ENCODE measurements around the gene SLIT1.

SLIT1 gene

GRCh38 chr10:97025613-97026242 is 160.0 kb downstream of the SLIT1 start:
- peak; percentile 60 for DNase-seq (ENCODE audit: low spot score)
- Histone ChIP-seq H3K9me3 (replicated peaks in 1 of 2; ENCODE audit: control insufficient read depth in 2 of 2, insufficient read depth in 1 of 2, low read depth in 1 of 2, low read length in 2 of 2) (no peaks in the 10 kb centered on the region), H3K23ac (ENCODE audit: low read depth, low read length, poor library complexity) (no peak overlapping the region), H3K4me2 (ENCODE audit: insufficient read depth, low read length, poor library complexity, severe bottlenecking) (no peak overlapping the region), H3K14ac (ENCODE audit: low read length) (no peak overlapping the region), H4K8ac (ENCODE audit: low read depth, low read length) (no peak overlapping the region), H2AFZ (ENCODE audit: low read length) (no peak overlapping the region), H2BK120ac (ENCODE audit: low read depth, low read length) (no peak overlapping the region), H3K27me3 (ENCODE audit: control insufficient read depth in 3 of 3, insufficient read depth in 3 of 3, low read depth in 1 of 3, low read length in 3 of 3) (peaks cover 0 to 2% (median 0%) of the 10 kb centered on the region in 3 experiments), H3K9ac (ENCODE audit: low read depth, low read length, poor library complexity) (no peak overlapping the region), H2AK5ac (ENCODE audit: low read depth, low read length) (no peak overlapping the region), H2BK15ac (ENCODE audit: low read length) (no peak overlapping the region), H3K4me1 (ENCODE audit: control insufficient read depth in 2 of 2, insufficient read depth in 1 of 2, low read depth in 1 of 2, low read length in 2 of 2) (peaks cover 9 to 28% of the 10 kb centered on the region in 2 donors), H2BK5ac (ENCODE audit: low read length) (no peak overlapping the region), H3K18ac (ENCODE audit: low read length) (no peak overlapping the region), H3K4me3 (ENCODE audit: low read length in 2 of 2) (no peak overlapping the region), H3K36me3 (replicated peaks in 1 of 2; ENCODE audit: control insufficient read depth in 2 of 2, insufficient read depth in 2 of 2, low read length in 2 of 2) (no peaks in the 10 kb centered on the region), H3K4ac (ENCODE audit: low read length) (no peak overlapping the region), H4K91ac (ENCODE audit: low read depth, low read length, poor library complexity) (no peak overlapping the region), H2BK12ac (ENCODE audit: low read length) (no peak overlapping the region), H3K79me1 (ENCODE audit: low read depth, low read length) (no peaks in the 10 kb centered on the region), H3K27ac (replicated peaks; ENCODE audit: low read length) (no peak overlapping the region)
- no CpG with 5 or more reads among the region's 9 CpGs for WGBS, 2 donors (ENCODE audit: extremely low coverage in 2 of 2, insufficient read length in 2 of 2, insufficient replicate concordance in 1 of 2)

GRCh38 chr10:97024168-97025073 is 161.3 kb downstream of the SLIT1 start:
- no peak overlapping the region for H3K4me2 ChIP-seq (ENCODE audit: insufficient read depth, low read length, poor library complexity, severe bottlenecking)
- no peak overlapping the region for H3K18ac ChIP-seq (ENCODE audit: low read length)
- H2BK12ac ChIP-seq (ENCODE audit: low read length): no peak overlapping the region
- H3K23ac ChIP-seq (ENCODE audit: low read depth, low read length, poor library complexity): no peak overlapping the region
- no peak overlapping the region for H2BK120ac ChIP-seq (ENCODE audit: low read depth, low read length)
- no peak overlapping the region for H2AK5ac ChIP-seq (ENCODE audit: low read depth, low read length)
- H2BK15ac ChIP-seq (ENCODE audit: low read length): no peak overlapping the region
- H3K4me3 ChIP-seq (ENCODE audit: low read length in 2 of 2): no peak overlapping the region
- DNase-seq (ENCODE audit: low spot score): no peak
- no CpG with 5 or more reads among the region's 13 CpGs for WGBS, 2 donors (ENCODE audit: extremely low coverage in 2 of 2, insufficient read length in 2 of 2, insufficient replicate concordance in 1 of 2)
- no peaks in the 10 kb centered on the region for H3K36me3 ChIP-seq (replicated peaks in 1 of 2; ENCODE audit: control insufficient read depth in 2 of 2, insufficient read depth in 2 of 2, low read length in 2 of 2)
- H4K91ac ChIP-seq (ENCODE audit: low read depth, low read length, poor library complexity): no peak overlapping the region
- peaks cover 19 to 39% of the 10 kb centered on the region in 2 donors for H3K4me1 ChIP-seq (ENCODE audit: control insufficient read depth in 2 of 2, insufficient read depth in 1 of 2, low read depth in 1 of 2, low read length in 2 of 2)
- no peaks in the 10 kb centered on the region for H3K9me3 ChIP-seq (replicated peaks in 1 of 2; ENCODE audit: control insufficient read depth in 2 of 2, insufficient read depth in 1 of 2, low read depth in 1 of 2, low read length in 2 of 2)
- no peak overlapping the region for H2BK5ac ChIP-seq (ENCODE audit: low read length)
- peaks cover 0 to under 1% (median 0%) of the 10 kb centered on the region in 3 experiments for H3K27me3 ChIP-seq (ENCODE audit: control insufficient read depth in 3 of 3, insufficient read depth in 3 of 3, low read depth in 1 of 3, low read length in 3 of 3)
- H4K8ac ChIP-seq (ENCODE audit: low read depth, low read length): no peak overlapping the region
- no peak overlapping the region for H3K27ac ChIP-seq (replicated peaks; ENCODE audit: low read length)
- H3K79me1 ChIP-seq (ENCODE audit: low read depth, low read length): no peaks in the 10 kb centered on the region
- H3K9ac ChIP-seq (ENCODE audit: low read depth, low read length, poor library complexity): no peak overlapping the region
- H3K4ac ChIP-seq (ENCODE audit: low read length): no peak overlapping the region
- H2AFZ ChIP-seq (ENCODE audit: low read length): no peak overlapping the region
- no peak overlapping the region for H3K14ac ChIP-seq (ENCODE audit: low read length)

- Histone ChIP-seq H3K4ac (ENCODE audit: low read length) (no peak overlapping the region), H2AFZ (ENCODE audit: low read length) (no peak overlapping the region), H3K27me3 (ENCODE audit: control insufficient read depth in 3 of 3, insufficient read depth in 3 of 3, low read depth in 1 of 3, low read length in 3 of 3) (peaks cover 0 to 6% (median 0%) of the 10 kb centered on the region in 3 experiments), H3K23ac (ENCODE audit: low read depth, low read length, poor library complexity) (no peak overlapping the region), H3K4me2 (ENCODE audit: insufficient read depth, low read length, poor library complexity, severe bottlenecking) (no peak overlapping the region), H2BK15ac (ENCODE audit: low read length) (no peak overlapping the region), H2BK120ac (ENCODE audit: low read depth, low read length) (no peak overlapping the region), H3K36me3 (replicated peaks in 1 of 2; ENCODE audit: control insufficient read depth in 2 of 2, insufficient read depth in 2 of 2, low read length in 2 of 2) (no peaks in the 10 kb centered on the region), H3K4me3 (ENCODE audit: low read length in 2 of 2) (no peak overlapping the region), H2BK12ac (ENCODE audit: low read length) (no peak overlapping the region), H3K79me1 (ENCODE audit: low read depth, low read length) (no peaks in the 10 kb centered on the region), H2BK5ac (ENCODE audit: low read length) (no peak overlapping the region), H2AK5ac (ENCODE audit: low read depth, low read length) (no peak overlapping the region), H3K27ac (replicated peaks; ENCODE audit: low read length) (no peak overlapping the region), H4K91ac (ENCODE audit: low read depth, low read length, poor library complexity) (no peak overlapping the region), H3K9me3 (replicated peaks in 1 of 2; ENCODE audit: control insufficient read depth in 2 of 2, insufficient read depth in 1 of 2, low read depth in 1 of 2, low read length in 2 of 2) (no peaks in the 10 kb centered on the region), H3K18ac (ENCODE audit: low read length) (no peak overlapping the region), H3K14ac (ENCODE audit: low read length) (no peak overlapping the region), H3K9ac (ENCODE audit: low read depth, low read length, poor library complexity) (no peak overlapping the region), H3K4me1 (ENCODE audit: control insufficient read depth in 2 of 2, insufficient read depth in 1 of 2, low read depth in 1 of 2, low read length in 2 of 2) (peaks cover 20 to 42% of the 10 kb centered on the region in 2 donors), H4K8ac (ENCODE audit: low read depth, low read length) (no peak overlapping the region)
- DNase-seq (ENCODE audit: low spot score): no peak
- no CpG with 5 or more reads among the region's 14 CpGs for WGBS, 2 donors (ENCODE audit: extremely low coverage in 2 of 2, insufficient read length in 2 of 2, insufficient replicate concordance in 1 of 2)
These were observed 162.2 kb downstream of the SLIT1 start for GRCh38 chr10:97023401-97024167.
